HG03558 (cell line): ENCODE data around the gene PPM1L.
A peak's percentile ranks its signal among the peaks of the same experiment; 100 is the strongest.

Source experiments
- ATAC-seq: cut with Tn5 transposase; IDR thresholded peaks from one replicate; pipeline ENCODE4 v1.9.1; 2021; ENCODE audit warnings: moderate number of reproducible peaks; ENCODE audit not compliant: unreplicated experiment; ENCODE audit errors: extremely low read depth

PPM1L gene

GRCh38 chr3:161025911-161026310 is 269.9 kb downstream of the PPM1L start:
- ATAC-seq, result no peak

DNA sequence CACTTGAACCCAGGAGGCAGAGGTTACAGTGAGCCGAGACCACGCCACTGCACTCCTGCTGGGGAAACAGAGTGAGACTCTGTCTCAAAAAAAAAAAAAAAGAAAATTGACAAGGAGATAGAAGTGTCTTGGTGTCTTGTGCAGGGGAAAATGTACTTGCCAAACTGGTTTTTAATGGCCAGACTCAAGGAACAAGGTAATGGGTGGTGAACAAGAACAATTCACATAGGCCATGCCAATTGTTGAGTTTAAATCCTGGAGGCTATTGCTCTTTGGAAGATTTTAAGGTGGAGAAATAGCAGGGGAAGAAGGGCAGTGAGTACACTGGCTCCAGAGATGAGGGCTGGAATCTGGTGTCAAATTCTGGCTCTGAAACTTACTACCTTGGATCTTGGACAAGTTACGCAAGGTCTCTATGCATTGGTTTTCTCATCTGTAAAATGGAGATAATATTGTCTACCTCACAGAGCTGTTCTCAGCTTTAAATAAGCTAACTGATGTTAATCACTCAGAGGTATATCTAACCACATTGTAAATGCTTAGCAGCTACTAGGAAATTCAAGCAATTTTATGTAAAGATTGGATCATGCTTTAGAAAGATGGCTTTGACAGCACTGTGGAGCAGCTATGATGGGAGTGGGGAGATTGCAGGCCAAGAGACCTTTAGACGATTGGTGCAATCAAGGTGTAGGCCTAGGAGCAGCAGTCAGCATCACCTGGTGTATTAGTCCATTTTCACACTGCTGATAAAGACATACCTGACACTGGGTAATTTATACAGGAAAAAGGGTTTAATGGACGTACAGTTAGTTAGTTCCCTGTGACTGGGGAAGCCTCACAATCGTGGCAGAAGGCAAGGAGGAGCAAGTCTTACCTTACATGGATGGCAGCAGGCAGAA is 270.8 kb downstream of the PPM1L start:
- no peak for ATAC-seq

DNA sequence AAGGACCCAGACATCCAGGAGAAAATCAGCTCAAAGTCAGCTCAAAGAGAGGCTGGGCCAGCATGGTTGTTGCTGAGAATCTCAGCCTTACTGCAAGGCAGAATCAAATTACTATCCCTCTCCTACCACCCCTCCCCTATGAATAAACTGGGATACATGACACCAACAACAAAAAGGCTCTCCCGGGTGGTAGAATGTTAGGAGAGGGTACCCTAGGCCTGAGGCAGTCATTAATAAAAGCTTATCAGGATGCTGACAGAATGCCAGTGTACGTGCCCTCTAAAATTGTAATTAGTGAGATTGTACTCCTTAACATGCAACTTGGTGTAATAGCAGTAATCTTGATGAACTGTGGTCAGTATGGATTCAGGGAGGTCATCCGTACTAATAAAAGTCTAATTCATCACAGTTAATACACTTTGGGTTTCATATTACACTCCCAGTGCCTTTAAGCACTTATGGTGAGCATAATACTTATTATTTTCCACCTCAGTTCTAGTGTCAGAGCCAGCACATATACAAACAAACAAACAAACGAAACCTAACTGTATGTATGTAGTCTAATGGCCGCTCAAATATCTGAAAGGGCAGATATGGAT is 272.6 kb downstream of the PPM1L start:
- no peak for ATAC-seq

- no peak for ATAC-seq
These were observed 275.1 kb downstream of the PPM1L start for GRCh38 chr3:161031134-161031533.

DNA sequence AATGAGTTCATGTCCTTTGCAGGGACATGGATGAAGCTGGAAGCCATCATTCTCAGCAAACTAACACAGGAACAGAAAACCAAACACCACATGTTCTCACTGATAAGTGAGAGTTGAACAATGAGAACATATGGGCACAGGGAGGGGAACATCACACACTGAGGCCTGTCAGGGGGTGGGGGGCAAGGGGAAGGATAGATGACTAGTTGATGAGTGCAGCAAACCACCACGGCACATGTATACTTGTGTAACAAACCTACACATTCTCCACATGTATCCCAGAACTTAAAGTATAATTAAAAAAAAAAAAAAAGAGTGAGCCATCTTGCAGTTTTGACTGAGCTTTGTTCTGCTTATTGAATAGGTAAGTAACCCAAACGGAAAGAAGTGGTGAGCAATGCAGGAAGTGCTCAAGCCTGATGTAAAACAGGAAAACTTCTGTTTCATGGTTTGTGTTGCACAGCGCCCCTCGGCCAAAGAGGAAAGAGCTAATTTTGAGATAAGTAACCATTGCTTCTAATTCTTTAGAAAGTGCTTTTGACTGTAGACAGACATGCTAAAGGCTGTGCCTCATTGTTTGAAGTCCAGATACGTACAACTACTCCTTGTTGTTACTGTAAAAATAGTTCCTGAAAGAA is 279.0 kb downstream of the PPM1L start:
- peak; percentile 68 for ATAC-seq

DNA sequence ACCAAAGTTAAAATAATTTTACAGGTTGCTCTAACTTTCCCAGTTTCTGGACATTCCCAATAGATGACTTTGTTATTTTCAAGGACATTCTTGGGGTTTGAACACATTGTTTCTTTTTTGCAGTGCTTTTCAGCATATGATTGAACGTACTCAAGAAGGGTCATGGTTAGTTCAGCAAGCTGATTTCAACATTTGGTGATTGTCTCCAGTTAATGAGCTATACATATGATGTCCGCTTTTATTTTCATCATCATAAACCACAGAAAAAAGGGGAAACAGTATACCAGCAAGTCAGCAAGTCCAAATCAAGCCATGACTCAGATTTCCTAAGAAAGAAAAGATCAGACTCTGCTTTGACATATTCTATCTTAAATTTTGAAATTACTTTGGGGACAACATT is 279.7 kb downstream of the PPM1L start:
- ATAC-seq, result no peak

- ATAC-seq, result no peak
These were observed 282.7 kb downstream of the PPM1L start for GRCh38 chr3:161038725-161039124.

- peak; percentile 51 for ATAC-seq
These were observed 286.0 kb downstream of the PPM1L start for GRCh38 chr3:161042023-161042501.

DNA sequence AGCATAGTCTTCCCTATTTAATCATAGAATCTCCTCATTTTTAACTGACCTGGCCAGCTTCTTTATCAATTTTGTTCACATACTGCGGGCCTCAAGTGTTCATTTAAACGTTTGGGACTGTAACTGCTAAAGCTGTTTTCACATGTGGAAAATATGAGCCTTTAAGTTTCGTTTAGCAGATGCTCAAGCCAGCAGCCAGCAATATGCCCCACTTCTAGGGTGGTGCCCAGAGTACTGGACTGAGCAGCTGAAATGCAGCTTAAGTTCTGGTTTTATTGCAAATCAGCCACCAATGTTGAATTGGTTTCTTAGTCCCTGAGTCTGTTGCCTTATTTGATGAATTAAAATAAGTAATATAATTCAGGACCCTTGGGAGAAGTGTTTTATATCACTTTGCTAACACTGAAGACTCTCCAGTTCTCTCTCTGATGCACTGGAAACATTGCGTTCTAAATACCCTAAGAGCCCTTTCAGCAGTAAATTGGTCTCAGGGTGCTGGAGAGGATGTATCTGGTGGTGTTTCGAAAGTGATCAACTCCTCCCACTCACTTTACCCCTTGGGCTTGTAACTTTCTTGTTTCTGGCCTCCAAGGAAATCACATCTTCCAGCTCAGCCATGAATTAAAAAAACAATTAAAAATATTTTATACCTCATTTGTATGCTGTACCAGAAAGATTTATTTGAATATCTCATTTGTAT is 287.5 kb downstream of the PPM1L start:
- peak; percentile 49 for ATAC-seq

- no peak for ATAC-seq
These were observed 293.7 kb downstream of the PPM1L start for GRCh38 chr3:161049683-161050248.

DNA sequence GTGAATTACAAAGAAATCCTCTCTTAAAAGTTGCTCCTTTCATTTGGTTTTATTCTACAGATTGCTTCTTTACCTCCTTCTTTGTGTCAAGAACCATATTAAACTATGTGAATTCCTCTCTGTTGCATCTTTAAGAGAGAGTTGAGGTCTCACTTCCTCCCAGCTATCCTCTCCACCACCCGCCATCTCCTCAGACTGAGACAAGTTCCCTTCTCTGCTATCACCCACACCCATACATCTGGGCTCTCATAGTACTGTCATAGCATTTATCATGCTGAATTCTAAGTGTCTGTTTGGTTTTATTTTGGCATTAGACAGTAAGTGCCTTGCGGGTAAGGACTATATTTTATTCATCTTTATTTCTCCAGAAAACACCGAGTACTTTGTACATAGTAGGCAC is 294.9 kb downstream of the PPM1L start:
- no peak for ATAC-seq

DNA sequence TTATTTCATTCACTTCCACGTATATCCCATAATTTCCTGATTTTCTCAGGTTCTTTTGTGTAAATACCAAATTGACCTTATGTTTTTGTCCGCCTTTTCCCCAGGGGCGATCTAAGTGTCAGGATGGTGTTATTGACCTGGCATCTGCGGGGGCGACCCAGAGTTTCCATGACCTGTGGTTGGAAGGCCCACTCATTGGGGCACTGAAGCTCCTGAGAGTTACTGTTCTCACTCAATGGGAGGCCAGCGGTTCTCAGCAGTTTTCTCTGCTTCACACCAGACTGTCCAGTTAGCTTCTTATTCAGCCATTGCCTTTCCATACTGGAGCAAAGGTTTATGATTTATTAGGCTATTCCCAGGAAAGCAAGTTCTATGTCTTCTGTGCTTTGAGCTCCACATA is 295.8 kb downstream of the PPM1L start:
- no peak for ATAC-seq

DNA sequence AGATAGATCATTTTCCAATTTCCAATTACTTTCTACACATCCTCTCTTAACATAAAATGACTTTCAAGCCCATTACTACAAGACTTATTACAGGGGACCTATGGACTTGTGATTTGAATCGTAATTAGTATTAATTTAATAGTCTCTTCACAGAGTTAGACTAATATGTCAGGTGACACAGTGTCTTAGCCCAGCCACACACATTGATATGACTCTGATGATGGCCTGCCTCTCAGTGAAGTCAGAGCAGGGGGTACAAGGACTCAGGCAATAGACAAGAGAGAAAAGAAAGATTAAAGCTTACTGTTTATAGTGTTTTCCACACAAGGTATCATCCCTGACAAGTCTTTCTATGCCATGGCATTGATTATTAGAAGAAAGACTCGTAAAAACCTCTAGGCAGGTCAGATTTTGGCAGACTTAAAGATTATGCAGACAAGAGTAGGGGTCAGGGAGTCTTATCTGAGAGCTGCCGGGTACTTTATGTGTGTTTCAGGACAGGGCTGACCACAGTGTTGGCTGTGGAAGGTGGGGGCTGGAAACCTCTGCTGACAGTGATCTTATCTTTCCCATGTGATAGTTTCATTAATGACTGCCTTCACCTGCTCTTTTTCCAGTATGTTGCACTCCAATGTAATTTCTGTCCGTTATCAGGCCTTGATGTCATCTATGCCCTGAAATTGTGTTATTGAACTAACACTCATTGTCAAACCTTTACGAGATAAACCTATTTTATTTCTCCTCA is 299.0 kb downstream of the PPM1L start:
- no peak for ATAC-seq

- ATAC-seq, result no peak
These were observed 308.4 kb downstream of the PPM1L start for GRCh38 chr3:161064413-161064812.

DNA sequence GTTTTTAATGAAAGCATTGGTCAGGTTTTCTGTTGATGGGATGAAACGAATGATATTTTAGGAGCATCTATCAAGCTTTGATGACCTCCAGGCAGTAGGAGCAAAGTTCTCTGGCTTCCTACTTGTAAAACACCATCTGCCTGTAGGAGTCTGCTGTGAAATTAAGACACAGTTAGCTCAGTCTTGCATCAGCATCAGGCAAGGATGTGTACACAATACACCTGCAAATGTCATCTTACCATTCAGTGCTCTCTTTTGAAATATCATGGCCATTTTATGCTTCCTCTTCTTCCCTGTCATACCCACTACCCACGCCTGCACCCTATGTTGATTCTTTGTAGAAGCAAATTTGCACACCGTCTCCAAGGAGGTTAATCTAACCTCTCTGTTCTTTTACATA is 310.9 kb downstream of the PPM1L start:
- no peak for ATAC-seq

- ATAC-seq, result no peak
These were observed 311.3 kb downstream of the PPM1L start for GRCh38 chr3:161067335-161067734.

GRCh38 chr3:161069511-161070251 is 313.6 kb downstream of the PPM1L start:
- peak; percentile 96 for ATAC-seq

DNA sequence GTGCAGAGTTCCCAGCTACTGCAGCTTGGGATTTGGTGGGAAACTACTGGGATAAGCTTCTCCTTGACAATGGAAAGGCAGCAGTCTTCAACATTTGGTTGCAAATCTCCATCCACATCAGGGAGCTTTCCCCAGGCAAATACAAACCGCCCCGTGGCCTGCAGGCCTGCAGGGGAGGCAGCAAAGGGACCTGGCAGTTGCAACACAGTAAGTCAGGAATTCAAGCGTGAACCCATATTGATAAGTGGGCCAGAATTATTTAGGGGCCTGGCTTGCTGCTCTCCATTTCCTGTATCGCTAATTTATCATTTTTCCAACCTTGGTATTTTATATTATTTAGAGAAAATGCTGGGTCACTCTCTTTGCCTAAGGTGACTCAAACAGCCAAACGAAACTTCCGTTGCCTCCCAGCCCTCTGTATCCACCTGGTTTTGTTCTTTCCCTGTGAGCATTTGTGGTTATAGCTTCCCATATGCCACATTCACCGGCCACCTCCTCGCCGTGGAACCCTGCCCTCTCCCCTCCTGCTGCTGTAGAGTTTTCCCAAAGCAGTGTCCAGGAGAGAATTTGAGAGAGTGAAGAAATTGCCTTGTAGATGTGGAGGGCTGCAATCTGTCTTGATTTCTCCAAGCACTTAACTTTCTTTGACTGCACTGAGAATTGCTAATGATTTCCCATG is 314.4 kb downstream of the PPM1L start:
- no peak for ATAC-seq
